ENCODE measurements around the gene BNIP5.

DNA sequence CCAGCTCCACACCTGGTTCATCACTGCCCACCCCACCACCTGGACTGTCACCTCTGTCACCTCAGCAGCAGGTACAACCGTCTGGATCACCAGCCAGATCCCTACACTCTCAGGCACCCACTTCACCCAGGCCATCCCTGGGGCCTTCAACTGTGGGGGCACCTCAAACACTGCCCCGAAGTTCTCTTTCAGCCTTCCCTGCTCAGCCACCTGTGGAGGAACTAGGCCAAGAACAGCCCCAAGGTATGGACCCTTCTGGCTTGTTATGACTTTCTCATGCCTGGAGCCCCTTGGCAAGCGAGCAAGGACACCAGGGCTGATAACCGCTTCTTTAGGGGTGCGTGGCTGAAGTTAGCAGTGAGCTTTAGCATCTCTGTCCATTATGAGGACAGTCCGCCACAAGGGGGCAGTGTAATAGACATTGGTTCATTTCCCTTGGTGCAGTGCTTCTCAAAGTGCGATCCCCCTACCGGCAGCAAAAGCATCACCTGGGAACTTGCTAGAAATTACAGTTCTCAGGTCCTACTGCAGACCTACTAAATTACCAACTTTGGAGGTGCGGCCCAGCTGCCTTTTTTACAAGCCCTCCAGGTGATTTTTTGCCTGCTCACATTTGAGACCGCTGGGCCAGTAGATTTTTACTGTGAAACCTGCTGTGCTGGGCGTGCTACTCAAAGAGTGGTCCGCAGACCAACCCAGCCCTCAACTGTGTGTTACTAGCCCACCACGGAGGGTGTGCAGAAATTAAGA is 34.3 kb downstream of the BNIP5 start:
- TF ChIP-seq ZNF423 (tag by site-specific recombination; IDR thresholded peaks at IDR 0.05) (no peak), ZBTB7A (tag by site-specific recombination; IDR thresholded peaks at IDR 0.05; ENCODE audit: low read depth) (no peak), CTCF (tag by site-specific recombination; IDR thresholded peaks at IDR 0.05) (peak; percentile 89), REPIN1 (tag by site-specific recombination; IDR thresholded peaks at IDR 0.05; ENCODE audit: low read depth) (no peak), KLF16 (tag by site-specific recombination; IDR thresholded peaks at IDR 0.05) (no peak), ZNF18 (tag by site-specific recombination; IDR thresholded peaks at IDR 0.05) (no peak), ZNF121 (tag by site-specific recombination; IDR thresholded peaks at IDR 0.05) (no peak), ZFP37 (tag by site-specific recombination; IDR thresholded peaks at IDR 0.05) (peak; percentile 42; the same call in 1 of the 2 replicates)
- TF ChIP-seq, protein P1, sequence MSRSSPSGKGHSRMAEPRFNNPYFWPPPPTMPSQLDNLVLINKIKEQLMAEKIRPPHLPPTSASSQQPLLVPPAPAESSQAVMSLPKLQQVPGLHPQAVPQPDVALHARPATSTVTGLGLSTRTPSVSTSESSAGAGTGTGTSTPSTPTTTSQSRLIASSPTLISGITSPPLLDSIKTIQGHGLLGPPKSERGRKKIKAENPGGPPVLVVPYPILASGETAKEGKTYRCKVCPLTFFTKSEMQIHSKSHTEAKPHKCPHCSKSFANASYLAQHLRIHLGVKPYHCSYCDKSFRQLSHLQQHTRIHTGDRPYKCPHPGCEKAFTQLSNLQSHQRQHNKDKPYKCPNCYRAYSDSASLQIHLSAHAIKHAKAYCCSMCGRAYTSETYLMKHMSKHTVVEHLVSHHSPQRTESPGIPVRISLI (tag by site-specific recombination; IDR thresholded peaks at IDR 0.05): no peak
- TF ChIP-seq, protein P2, sequence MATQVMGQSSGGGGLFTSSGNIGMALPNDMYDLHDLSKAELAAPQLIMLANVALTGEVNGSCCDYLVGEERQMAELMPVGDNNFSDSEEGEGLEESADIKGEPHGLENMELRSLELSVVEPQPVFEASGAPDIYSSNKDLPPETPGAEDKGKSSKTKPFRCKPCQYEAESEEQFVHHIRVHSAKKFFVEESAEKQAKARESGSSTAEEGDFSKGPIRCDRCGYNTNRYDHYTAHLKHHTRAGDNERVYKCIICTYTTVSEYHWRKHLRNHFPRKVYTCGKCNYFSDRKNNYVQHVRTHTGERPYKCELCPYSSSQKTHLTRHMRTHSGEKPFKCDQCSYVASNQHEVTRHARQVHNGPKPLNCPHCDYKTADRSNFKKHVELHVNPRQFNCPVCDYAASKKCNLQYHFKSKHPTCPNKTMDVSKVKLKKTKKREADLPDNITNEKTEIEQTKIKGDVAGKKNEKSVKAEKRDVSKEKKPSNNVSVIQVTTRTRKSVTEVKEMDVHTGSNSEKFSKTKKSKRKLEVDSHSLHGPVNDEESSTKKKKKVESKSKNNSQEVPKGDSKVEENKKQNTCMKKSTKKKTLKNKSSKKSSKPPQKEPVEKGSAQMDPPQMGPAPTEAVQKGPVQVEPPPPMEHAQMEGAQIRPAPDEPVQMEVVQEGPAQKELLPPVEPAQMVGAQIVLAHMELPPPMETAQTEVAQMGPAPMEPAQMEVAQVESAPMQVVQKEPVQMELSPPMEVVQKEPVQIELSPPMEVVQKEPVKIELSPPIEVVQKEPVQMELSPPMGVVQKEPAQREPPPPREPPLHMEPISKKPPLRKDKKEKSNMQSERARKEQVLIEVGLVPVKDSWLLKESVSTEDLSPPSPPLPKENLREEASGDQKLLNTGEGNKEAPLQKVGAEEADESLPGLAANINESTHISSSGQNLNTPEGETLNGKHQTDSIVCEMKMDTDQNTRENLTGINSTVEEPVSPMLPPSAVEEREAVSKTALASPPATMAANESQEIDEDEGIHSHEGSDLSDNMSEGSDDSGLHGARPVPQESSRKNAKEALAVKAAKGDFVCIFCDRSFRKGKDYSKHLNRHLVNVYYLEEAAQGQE (tag by site-specific recombination; IDR thresholded peaks at IDR 0.05): no peak
